ENCODE data around the gene SERGEF.

- TF ChIP-seq CTCF (IDR thresholded peaks at IDR 0.05; ENCODE audit: insufficient read depth, low read length, poor library complexity, severe bottlenecking), result no peak
- TF ChIP-seq EZH2phosphoT487 (conservative IDR thresholded peaks at IDR 0.05; ENCODE audit: low read length), result no peak
Measured at GRCh38 chr11:17751558-17751957, 261.3 kb downstream of the SERGEF start.
